ENCODE results near the gene EPDR1. TPM values are rescaled to one million over a fixed set of nuclear protein-coding genes. Genes with fewer than 3 reads are reported as not detected.

The EPDR1 gene
- total and polyA plus RNA-seq, 4 donors = 4.3 to 12.7 (median 9.6) TPM

DNA sequence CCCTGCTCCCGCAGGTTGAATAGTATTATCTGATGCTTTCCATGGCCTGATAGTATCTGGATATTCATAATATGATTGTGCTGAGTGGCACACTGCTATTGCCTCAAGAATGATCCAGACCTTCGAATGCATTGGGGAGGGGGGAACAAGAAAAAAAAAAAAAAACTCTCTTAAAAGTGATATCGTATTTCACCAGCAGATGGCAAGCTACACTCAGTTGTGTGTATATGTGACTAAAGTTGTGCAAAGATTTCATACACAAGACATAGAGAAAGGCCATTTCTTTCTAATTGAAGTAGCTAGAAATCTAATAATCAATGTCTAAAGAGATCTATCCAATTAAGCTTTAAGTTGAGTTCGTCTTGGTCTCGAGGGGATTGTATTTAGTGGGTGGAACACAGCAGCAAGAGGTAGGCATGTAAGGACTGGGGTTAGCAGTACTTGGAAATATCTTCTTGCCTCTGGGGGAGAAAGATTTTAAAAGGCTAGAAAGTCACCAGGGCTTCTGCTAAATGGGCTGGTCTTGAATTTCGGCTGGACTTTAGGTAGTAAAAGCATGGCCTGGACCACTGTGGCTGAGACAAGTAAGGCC, 19.1 kb upstream of the EPDR1 start:
- 24% methylated on average over 6 of the region's 6 CpGs for WGBS

DNA sequence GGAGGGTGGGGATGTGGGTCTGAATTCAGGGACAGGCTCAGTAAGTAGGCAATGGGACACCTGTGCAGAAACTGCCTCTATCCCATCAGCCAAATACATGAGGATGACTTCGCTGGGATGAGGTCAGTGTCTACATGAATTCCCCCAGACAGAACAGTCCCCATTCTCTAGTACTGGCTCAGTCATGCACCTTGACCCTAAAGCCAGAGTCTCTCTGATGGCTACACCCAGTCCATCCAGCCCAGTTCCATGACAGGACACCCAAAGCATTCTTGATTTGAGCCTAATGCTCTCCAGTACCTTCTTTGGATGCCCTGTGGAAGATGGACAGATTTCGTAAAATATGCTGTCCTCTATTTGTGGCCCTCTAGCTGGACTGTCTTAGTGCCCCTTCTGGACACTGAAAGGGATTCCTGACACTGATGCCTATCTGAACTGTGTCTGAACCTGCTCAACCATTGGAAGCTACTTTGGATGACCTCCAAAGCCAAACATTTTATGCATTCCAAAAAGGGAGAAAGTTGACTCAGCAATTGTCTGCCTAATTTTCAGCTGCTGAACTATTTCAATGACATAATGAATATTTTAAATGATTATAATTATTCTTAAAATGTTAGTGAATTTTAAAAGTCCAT, 18.4 kb upstream of the EPDR1 start:
- WGBS = 82% methylated on average over 2 of the region's 2 CpGs
- H3K27ac ChIP-seq (ENCODE audit: low read depth in 1 of 2, low read length in 2 of 2) = no peak overlapping the region

More for the DNA sequence above, 19.1 kb upstream of the EPDR1 start:
- Histone ChIP-seq H3K9ac (ENCODE audit: low read depth in 1 of 2, low read length in 2 of 2) (no peak overlapping the region), H3K27me3 (ENCODE audit: control insufficient read depth in 4 of 4, insufficient read depth in 4 of 4, low read length in 3 of 4) (no peaks in the 10 kb centered on the region), H3K9me3 (ENCODE audit: control insufficient read depth in 4 of 4, low read length in 3 of 4) (no peaks in the 10 kb centered on the region), H3K27ac (ENCODE audit: low read depth in 1 of 2, low read length in 2 of 2) (no peak overlapping the region), H3K36me3 (ENCODE audit: control insufficient read depth in 4 of 4, insufficient read depth in 3 of 4, low read depth in 1 of 4, low read length in 3 of 4) (no peaks in the 10 kb centered on the region), H3K4me1 (ENCODE audit: control insufficient read depth in 4 of 4, insufficient read depth in 4 of 4, low read length in 3 of 4) (peaks cover 3 to 11% (median 7%) of the 10 kb centered on the region in 4 donors), H3K4me3 (ENCODE audit: low read depth in 1 of 3, low read length in 3 of 3) (no peak overlapping the region)
- TF ChIP-seq FOXA2 (IDR thresholded peaks at IDR 0.05) (no peak), RAD21 (IDR thresholded peaks at IDR 0.05) (peak; percentile 86 to 89), SP1 (IDR thresholded peaks at IDR 0.05) (no peak), YY1 (IDR thresholded peaks at IDR 0.05) (no peak), RXRA (IDR thresholded peaks at IDR 0.05) (no peak)
- TF ChIP-seq, protein P1, sequence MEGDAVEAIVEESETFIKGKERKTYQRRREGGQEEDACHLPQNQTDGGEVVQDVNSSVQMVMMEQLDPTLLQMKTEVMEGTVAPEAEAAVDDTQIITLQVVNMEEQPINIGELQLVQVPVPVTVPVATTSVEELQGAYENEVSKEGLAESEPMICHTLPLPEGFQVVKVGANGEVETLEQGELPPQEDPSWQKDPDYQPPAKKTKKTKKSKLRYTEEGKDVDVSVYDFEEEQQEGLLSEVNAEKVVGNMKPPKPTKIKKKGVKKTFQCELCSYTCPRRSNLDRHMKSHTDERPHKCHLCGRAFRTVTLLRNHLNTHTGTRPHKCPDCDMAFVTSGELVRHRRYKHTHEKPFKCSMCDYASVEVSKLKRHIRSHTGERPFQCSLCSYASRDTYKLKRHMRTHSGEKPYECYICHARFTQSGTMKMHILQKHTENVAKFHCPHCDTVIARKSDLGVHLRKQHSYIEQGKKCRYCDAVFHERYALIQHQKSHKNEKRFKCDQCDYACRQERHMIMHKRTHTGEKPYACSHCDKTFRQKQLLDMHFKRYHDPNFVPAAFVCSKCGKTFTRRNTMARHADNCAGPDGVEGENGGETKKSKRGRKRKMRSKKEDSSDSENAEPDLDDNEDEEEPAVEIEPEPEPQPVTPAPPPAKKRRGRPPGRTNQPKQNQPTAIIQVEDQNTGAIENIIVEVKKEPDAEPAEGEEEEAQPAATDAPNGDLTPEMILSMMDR (IDR thresholded peaks at IDR 0.05; ENCODE audit: low read depth, low read length, missing input control) = peak; percentile 53
- DNase-seq (ENCODE audit: low spot score) = no peak

More for the DNA sequence above, 18.4 kb upstream of the EPDR1 start:
- H3K9me3 ChIP-seq (ENCODE audit: control insufficient read depth in 4 of 4, low read length in 3 of 4) = no peaks in the 10 kb centered on the region
- H3K4me1 ChIP-seq (ENCODE audit: control insufficient read depth in 4 of 4, insufficient read depth in 4 of 4, low read length in 3 of 4) = peaks cover 3 to 11% (median 7%) of the 10 kb centered on the region in 4 donors
- DNase-seq (ENCODE audit: low spot score) = no peak
- H3K9ac ChIP-seq (ENCODE audit: low read depth in 1 of 2, low read length in 2 of 2) = no peak overlapping the region
- no peaks in the 10 kb centered on the region for H3K36me3 ChIP-seq (ENCODE audit: control insufficient read depth in 4 of 4, insufficient read depth in 3 of 4, low read depth in 1 of 4, low read length in 3 of 4)
- TF ChIP-seq, protein P1 (IDR thresholded peaks at IDR 0.05; ENCODE audit: low read depth, low read length, missing input control) = no peak
- TF ChIP-seq, protein P2, sequence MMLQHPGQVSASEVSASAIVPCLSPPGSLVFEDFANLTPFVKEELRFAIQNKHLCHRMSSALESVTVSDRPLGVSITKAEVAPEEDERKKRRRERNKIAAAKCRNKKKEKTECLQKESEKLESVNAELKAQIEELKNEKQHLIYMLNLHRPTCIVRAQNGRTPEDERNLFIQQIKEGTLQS (IDR thresholded peaks at IDR 0.05) = no peak
- TF ChIP-seq EGR1 (IDR thresholded peaks at IDR 0.05; ENCODE audit: low read depth in 2 of 2) = no peak
- peak in 1 of 2 donors; percentile 23 for TF ChIP-seq RAD21 (IDR thresholded peaks at IDR 0.05)
- TF ChIP-seq, protein P3, sequence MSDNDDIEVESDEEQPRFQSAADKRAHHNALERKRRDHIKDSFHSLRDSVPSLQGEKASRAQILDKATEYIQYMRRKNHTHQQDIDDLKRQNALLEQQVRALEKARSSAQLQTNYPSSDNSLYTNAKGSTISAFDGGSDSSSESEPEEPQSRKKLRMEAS (IDR thresholded peaks at IDR 0.05) = no peak
- TF ChIP-seq, protein P4, sequence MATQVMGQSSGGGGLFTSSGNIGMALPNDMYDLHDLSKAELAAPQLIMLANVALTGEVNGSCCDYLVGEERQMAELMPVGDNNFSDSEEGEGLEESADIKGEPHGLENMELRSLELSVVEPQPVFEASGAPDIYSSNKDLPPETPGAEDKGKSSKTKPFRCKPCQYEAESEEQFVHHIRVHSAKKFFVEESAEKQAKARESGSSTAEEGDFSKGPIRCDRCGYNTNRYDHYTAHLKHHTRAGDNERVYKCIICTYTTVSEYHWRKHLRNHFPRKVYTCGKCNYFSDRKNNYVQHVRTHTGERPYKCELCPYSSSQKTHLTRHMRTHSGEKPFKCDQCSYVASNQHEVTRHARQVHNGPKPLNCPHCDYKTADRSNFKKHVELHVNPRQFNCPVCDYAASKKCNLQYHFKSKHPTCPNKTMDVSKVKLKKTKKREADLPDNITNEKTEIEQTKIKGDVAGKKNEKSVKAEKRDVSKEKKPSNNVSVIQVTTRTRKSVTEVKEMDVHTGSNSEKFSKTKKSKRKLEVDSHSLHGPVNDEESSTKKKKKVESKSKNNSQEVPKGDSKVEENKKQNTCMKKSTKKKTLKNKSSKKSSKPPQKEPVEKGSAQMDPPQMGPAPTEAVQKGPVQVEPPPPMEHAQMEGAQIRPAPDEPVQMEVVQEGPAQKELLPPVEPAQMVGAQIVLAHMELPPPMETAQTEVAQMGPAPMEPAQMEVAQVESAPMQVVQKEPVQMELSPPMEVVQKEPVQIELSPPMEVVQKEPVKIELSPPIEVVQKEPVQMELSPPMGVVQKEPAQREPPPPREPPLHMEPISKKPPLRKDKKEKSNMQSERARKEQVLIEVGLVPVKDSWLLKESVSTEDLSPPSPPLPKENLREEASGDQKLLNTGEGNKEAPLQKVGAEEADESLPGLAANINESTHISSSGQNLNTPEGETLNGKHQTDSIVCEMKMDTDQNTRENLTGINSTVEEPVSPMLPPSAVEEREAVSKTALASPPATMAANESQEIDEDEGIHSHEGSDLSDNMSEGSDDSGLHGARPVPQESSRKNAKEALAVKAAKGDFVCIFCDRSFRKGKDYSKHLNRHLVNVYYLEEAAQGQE (IDR thresholded peaks at IDR 0.05) = no peak
- peak; percentile 53 to 85 for TF ChIP-seq HNF4A (conservative IDR thresholded peaks at IDR 0.05)
- peak; percentile 89 to 90 for TF ChIP-seq RXRA (IDR thresholded peaks at IDR 0.05)
- TF ChIP-seq YY1 (IDR thresholded peaks at IDR 0.05) = peak; percentile 30
- no peak for TF ChIP-seq GABPA (IDR thresholded peaks at IDR 0.05 in 1 of 2, conservative IDR thresholded peaks at IDR 0.05 in 1 of 2)
- no peaks in the 10 kb centered on the region for H3K27me3 ChIP-seq (ENCODE audit: control insufficient read depth in 4 of 4, insufficient read depth in 4 of 4, low read length in 3 of 4)
- no peak overlapping the region for H3K4me3 ChIP-seq (ENCODE audit: low read depth in 1 of 3, low read length in 3 of 3)
